K562 (cell line): ENCODE results near the gene GALNT5. TPM values are rescaled to one million over a fixed set of nuclear protein-coding genes. Genes with fewer than 3 reads are reported as not detected.
A peak's percentile ranks its signal among the peaks of the same experiment; 100 is the strongest.

ENCODE experiments used
- FIP1L1 ChIP-seq: fragments of 200-400 bp; formaldehyde crosslinking; IDR thresholded peaks from 2 replicates; pipeline ENCODE4 v1.6.1; 2018; ENCODE audit warnings: mild to moderate bottlenecking, low read depth, low read length; ENCODE audit not compliant: poor library complexity, severe bottlenecking
- HDAC6 ChIP-seq: IDR thresholded peaks from 2 replicates; pipeline ENCODE4 v1.6.1; 2012; ENCODE audit warnings: low read depth, mild to moderate bottlenecking, control low read depth, inconsistent platforms, low read length, moderate library complexity
- HMBOX1 ChIP-seq: sonication (generic); IDR thresholded peaks from 2 replicates; pipeline ENCODE4 v1.6.1; 2016
- JUN ChIP-seq, 2 experiments: sonication (generic) in 1 of 2; formaldehyde crosslinking in 1 of 2; IDR thresholded peaks; 2 replicates each; pipeline versions ENCODE4 v1.6.1 to v1.8.0; 2012 to 2022; ENCODE audit warnings: borderline replicate concordance in 2 of 2, mild to moderate bottlenecking in 2 of 2, improper control_type of control experiment in 1 of 2, low read depth in 1 of 2, low read length in 1 of 2, missing genetic modification reagents in 1 of 2
- MLLT1 ChIP-seq, 2 experiments: fragments of 450-650 bp; IDR thresholded peaks; 2 replicates each; pipeline ENCODE4 v1.6.1; 2016
- RBM34 ChIP-seq: fragments of 200-400 bp; formaldehyde crosslinking; IDR thresholded peaks from 2 replicates; pipeline ENCODE4 v1.6.1; 2018; ENCODE audit warnings: low read length, borderline replicate concordance; ENCODE audit not compliant: insufficient read depth
- SMARCA4 ChIP-seq: fragments of 450-650 bp; IDR thresholded peaks from 2 replicates; pipeline ENCODE4 v1.6.1; 2016
- SP2 ChIP-seq: IDR thresholded peaks from 2 replicates; pipeline ENCODE4 v1.6.1; 2011; ENCODE audit warnings: mild to moderate bottlenecking, low read depth, low read length, moderate library complexity; ENCODE audit not compliant: poor library complexity, severe bottlenecking; ENCODE audit errors: extremely low read depth
- TAF15 ChIP-seq: fragments of 200-400 bp; formaldehyde crosslinking; IDR thresholded peaks from 2 replicates; pipeline ENCODE4 v1.6.1; 2017; ENCODE audit warnings: mild to moderate bottlenecking, low read depth, low read length, moderate library complexity
- ZHX1 ChIP-seq: fragments of 150-350 bp; conservative IDR thresholded peaks from 2 replicates; pipeline ENCODE4 v1.6.1; 2014; ENCODE audit warnings: low read length
- ZNF407 ChIP-seq: fragments of 450-650 bp; IDR thresholded peaks from 2 replicates; pipeline ENCODE4 v1.6.1; 2016; ENCODE audit warnings: low read depth
- polyA plus RNA-seq, 8 experiments: library from polyadenylated mRNA; depleted of rRNA in 4 of 8; stranded (reverse) in 5 of 8; unstranded in 3 of 8; fragments of >200 nt; fragmentation: Nextera tagmentation in 2 of 8; fragmentation: Illumina TruSeq in 1 of 8; extraction: Ambion mirVana in 2 of 8; extraction: Trizol in 1 of 8; gene quantifications; 2 replicates each; pipeline versions ENCODE4 v1.2.1 to v1.2.3, GENCODE V29; 2011 to 2014; ENCODE audit warnings: inconsistent platforms in 1 of 8, missing spikeins in 1 of 8
- total RNA-seq, 7 experiments: library from RNA; depleted of rRNA in 6 of 7; stranded (reverse); fragments of >200 nt in 6 of 7; fragmentation: Illumina TruSeq in 2 of 7; extraction: Trizol in 2 of 7; gene quantifications; 2 replicates each; pipeline versions ENCODE4 v1.2.1 to v1.2.3, GENCODE V29; 2011 to 2021; ENCODE audit warnings: low replicate concordance in 1 of 7

GALNT5 gene
- total and polyA plus RNA-seq, 9 of the 15 experiments (the other 6 are each of a cell fraction or from before 2014, with no cell fraction given): 21.6 to 73.0 (median 54.7) TPM

GRCh38 chr2:157324331-157324843 lies 66.9 kb downstream of the GALNT5 start (continued):
- TF ChIP-seq HMBOX1 (peak; percentile 80), ZNF407 (no peak), RBM34 (no peak), TAF15 (no peak), HDAC6 (no peak), JUN (IDR thresholded peaks at IDR 0.05; ENCODE audit: borderline replicate concordance, low read depth, low read length) (peak; percentile 92), JUN (CRISPR knock-in tag; IDR thresholded peaks at IDR 0.05; ENCODE audit: borderline replicate concordance) (no peak), ZHX1 (no peak), SMARCA4 (peak; percentile 100), MLLT1 (IDR thresholded peaks at IDR 0.05) (peak in 1 of 2 experiments; percentile 88; a peak in 2 of 4 replicates), SP2 (no peak), FIP1L1 (no peak)
